Dermis microvascular lymphatic vessel endothelial cell (primary cell): ENCODE measurements around the gene CDC42EP3. TPM values are rescaled to one million over a fixed set of nuclear protein-coding genes. Genes with fewer than 3 reads are reported as not detected.

Experiments
- DNase-seq, 2 donors: peaks; one replicate each; pipeline versions ENCODE4 v3.0.0 to v3.0.0-alpha.2; 2010; ENCODE audit warnings: low read depth in 2 of 2
- total RNA-seq: library from RNA; depleted of rRNA; stranded (reverse); fragments of >200 nt; gene quantifications from 2 replicates; pipeline ENCODE4 v1.2.1, GENCODE V29; 2014

Gene CDC42EP3
- total RNA-seq, 1 donor from 2014 or later = 8.2 TPM

DNA sequence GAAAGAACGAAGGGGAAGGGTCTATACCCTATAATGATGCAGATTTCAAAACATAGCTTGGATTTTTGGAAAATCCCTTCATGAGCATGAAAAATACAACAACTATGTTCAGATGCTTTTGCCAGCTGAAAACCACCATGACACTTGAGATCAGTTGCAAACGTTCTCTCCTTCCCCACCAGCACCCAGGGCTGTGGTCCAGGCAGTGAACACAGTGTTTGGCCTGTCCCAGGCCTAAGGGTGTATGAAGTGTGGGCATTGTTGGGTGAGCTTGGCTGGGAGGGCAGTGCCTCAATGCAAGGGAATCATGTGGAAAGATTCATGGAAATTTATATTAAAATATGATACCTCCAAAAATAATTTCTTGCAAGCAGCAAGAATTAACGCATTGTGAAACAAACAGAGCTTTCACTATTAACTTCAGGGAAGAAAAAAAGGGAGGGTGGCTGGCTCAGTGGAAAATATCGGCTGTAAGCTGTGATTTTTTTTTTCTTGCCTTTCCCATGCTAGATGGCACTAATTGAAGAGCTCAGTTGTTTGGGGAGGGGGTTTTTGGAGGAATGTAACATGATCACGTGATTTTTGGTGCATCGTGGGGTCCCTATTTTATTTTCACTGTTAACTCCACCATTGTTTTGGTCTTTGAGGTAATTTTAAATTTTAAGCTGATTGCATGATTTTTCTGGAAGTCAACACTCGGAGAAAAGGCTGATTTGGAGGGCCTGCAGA, 52.0 kb downstream of the CDC42EP3 start:
- DNase-seq = no peak

GRCh38 chr2:37618326-37618725, 53.1 kb downstream of the CDC42EP3 start:
- no peak for DNase-seq

- no peak for DNase-seq
Observed at GRCh38 chr2:37617119-37617892, 54.1 kb downstream of the CDC42EP3 start.

GRCh38 chr2:37616677-37617005, 54.8 kb downstream of the CDC42EP3 start:
- peak in 1 of 2 donors; percentile 17 for DNase-seq

GRCh38 chr2:37615804-37616676, 55.4 kb downstream of the CDC42EP3 start:
- DNase-seq = peak in 1 of 2 donors; percentile 10

DNA sequence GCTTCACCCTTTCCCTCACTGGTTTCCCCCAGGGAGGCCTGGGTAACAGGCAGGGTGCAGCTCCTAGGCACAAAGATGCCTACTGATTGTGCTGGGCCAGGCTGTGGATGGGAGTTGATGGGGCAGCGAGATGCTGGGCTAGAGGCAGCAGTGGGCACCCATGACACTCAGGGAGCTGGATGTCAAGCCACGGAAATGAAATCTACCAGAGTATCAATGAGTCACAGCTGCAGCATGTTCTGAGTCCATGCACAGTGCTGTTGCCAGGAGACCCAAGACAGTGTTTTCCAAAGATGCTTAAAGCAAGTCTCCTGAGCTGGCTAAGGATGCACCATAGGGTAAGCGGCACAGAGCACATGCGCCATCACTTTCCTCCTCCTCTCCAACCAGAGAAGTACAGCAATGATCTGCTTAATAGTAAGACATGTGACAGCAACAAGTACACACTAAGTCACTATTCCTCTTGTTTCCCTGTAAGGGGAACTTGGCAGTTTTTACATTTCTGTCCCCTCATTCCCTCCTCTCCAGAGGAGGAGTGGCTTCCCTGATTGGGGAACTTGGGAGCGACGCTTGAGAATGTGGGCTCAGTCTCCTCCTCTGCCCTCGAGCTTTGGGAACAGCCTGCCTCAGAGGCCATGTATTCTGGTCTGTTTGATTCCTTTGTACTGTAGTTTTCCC, 57.2 kb downstream of the CDC42EP3 start:
- DNase-seq = peak in 1 of 2 donors; percentile 34

GRCh38 chr2:37612382-37612781, 59.1 kb downstream of the CDC42EP3 start:
- DNase-seq = no peak

DNA sequence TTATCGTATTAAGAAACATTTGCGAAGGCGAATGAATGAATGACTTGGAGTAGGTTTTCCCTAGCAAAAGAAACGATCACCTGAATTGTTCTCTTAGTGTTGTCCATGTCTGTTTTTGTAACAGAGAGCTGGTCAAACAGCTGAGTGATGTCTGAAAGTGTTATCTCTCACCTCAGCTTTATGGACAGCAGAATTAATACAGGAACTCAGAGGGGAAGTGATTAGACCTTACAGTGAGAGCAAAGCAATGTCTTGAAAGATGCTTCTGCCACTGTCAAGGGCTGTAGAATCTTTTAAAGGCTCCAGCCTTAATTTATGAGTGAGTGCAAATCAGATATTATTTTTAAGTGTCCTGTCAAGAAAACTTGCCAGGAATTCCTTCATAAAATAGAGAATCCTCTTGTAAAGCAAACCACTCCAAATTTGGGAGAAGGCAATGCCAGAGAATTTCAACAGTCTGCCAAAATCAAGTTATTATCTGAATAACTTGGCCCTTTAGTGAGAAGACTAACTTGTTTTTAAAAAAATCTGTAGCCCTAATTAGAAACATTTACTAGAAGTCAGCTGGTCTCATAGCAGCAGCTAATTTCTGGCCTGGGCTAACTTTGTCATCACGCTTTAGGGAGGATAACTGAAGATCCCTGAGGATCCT, 60.7 kb downstream of the CDC42EP3 start:
- no peak for DNase-seq

GRCh38 chr2:37609782-37610181, 61.7 kb downstream of the CDC42EP3 start:
- DNase-seq = no peak

GRCh38 chr2:37604716-37605115, 66.7 kb downstream of the CDC42EP3 start:
- DNase-seq = peak in 1 of 2 donors; percentile 57

- DNase-seq = no peak
Observed at GRCh38 chr2:37602702-37603101, 68.7 kb downstream of the CDC42EP3 start.

GRCh38 chr2:37602040-37602439, 69.4 kb downstream of the CDC42EP3 start:
- DNase-seq = no peak

GRCh38 chr2:37601569-37601968, 69.9 kb downstream of the CDC42EP3 start:
- DNase-seq = no peak

DNA sequence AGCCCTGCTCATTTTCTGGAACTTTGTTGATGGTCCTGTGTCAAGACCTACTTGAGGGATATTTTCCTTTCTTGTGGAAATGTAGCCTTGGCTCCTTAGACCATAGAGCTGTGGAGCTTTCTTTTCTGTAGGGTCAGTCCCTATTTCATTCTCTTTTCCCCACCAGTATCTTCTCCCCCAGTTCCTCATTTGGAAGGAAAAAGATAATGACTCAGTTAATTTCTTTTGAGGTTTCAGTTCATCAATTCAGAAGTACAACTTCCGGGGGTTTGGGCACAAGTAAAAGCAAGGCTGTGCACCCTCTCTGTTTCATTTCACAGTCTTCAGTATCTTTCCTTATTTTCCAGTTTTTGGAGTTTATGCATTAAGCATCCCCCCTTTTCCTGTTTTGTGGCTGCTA, 70.7 kb downstream of the CDC42EP3 start:
- no peak for DNase-seq

- no peak for DNase-seq
Observed at GRCh38 chr2:37599688-37600525, 71.5 kb downstream of the CDC42EP3 start.

DNA sequence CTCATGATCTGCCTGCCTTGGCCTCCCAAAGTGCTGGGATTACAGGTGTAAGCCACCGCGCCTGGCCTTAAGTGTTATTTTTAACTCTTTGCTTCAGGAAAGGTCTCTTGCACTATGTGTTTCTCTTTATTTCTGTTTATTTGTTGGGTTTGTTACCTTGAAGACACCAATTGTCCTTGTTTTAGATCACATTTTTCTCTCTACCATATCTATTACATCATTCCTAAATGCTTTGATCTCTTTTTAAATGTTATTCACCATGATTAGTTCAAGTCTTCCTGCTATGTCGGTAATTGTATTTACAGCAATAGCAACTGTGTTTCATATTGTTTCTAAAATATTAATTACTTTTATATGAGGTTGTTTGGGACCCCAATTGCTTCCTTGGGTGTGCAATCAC, 77.7 kb downstream of the CDC42EP3 start:
- no peak for DNase-seq

- DNase-seq = no peak
Observed at GRCh38 chr2:37593024-37593423, 78.4 kb downstream of the CDC42EP3 start.
